RWPE1 (cell line): ENCODE measurements around the gene USF3.

Source experiments
- CTCF ChIA-PET: fragments of 350-600 bp; sonication (Branson Sonifier 250); formaldehyde crosslinking; extraction: SDS; loops from one replicate; lab custom pipeline; 2021; lab: Yijun Ruan, JAX
- POLR2A ChIA-PET: fragments of 400-600 bp; formaldehyde crosslinking; extraction: SDS; loops from one replicate; lab custom pipeline; 2020; ENCODE audit warnings: antibody characterized with exemption; ENCODE audit not compliant: low non-redundant PET; lab: Yijun Ruan, JAX
- DNase-seq: peaks from one replicate; pipeline ENCODE4 v3.0.0; 2012; ENCODE audit warnings: low spot score
- H3K27ac ChIP-seq: fragments of 450-650 bp; 2 replicates; pipeline ENCODE4 v1.5.1; 2017
- CTCF ChIP-seq: fragments of 450-650 bp; conservative IDR thresholded peaks from 2 replicates; pipeline ENCODE4 v1.5.1; 2017; ENCODE audit warnings: low read depth, mild to moderate bottlenecking

The USF3 gene

DNA sequence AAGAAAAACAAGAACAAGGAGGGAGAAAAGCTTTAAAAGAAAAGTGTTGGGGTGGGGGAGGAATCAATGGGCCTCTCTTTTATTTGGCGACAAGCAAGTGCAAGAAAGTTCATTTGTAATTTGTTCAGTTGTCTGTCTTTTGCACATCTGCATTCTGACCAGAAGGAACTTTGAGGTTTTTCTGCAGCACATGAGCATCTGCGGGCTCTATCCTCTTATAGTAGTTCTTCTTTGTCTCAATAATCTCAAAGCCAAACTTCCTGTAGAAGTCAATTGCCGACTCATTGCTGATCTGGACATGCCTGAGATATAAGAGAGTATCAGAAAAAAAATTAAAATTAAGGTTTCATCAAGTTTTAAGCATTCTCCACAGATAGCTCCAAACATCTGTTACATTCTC lies 25.2 kb upstream of the USF3 start:
- ChIA-PET CTCF (no interaction called here), POLR2A (interaction anchor here (0.6 kb wide), 1 partner anchor 24 kb away, joined by 3 read pairs; no protein-coding TSS in a partner anchor)
- no peak overlapping the region for H3K27ac ChIP-seq
- no peak for TF ChIP-seq CTCF
- DNase-seq = no peak

DNA sequence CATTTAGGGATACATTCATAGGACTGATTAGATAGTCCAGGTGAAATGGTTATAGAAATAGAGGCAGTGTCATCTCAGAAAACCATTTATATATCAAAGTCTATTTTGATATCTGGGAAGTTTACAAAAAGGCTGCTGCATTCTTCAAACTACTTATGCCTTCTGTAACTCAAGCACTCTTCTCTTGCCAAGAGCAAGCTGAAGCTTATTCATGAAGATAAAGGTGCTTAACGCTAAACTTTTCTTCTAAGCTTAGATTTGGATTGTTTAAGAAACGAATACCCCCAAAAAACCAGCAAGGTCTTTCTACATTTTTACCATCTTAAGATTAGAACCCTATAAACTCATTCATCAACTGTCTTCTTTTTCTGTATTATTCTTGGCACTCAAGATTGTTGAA lies 23.3 kb upstream of the USF3 start:
- ChIA-PET POLR2A (no interaction called here), CTCF (interaction anchor here (0.6 to 0.8 kb wide), 2 partner anchors 17 to 42 kb away, joined by 3 to 5 read pairs; no protein-coding TSS in a partner anchor)
- DNase-seq = no peak
- TF ChIP-seq CTCF = no peak
- no peak overlapping the region for H3K27ac ChIP-seq

DNA sequence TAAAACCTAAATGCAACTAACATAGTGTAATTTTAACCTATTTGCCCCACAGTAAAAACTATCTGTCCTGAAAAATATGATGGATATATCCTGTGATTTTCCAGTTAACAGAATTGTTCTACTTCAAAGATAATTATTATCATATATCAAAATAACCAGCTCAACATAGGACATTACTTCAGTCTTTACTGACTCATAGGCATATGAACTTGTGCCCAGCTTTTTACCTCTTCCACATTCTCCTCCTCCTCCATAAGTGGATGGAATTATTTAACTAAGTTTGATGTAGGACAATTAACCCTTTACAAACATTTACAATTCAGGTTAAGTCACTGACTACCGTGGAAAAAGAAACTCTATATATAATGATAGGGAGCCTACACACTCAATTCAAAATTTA lies 22.9 kb upstream of the USF3 start:
- CTCF ChIA-PET = interaction anchor here (0.6 kb wide), 1 partner anchor 41 kb away, joined by 5 read pairs; no protein-coding TSS in a partner anchor
- TF ChIP-seq CTCF = no peak
- POLR2A ChIA-PET = no interaction called here
- no peak overlapping the region for H3K27ac ChIP-seq
- DNase-seq = no peak

DNA sequence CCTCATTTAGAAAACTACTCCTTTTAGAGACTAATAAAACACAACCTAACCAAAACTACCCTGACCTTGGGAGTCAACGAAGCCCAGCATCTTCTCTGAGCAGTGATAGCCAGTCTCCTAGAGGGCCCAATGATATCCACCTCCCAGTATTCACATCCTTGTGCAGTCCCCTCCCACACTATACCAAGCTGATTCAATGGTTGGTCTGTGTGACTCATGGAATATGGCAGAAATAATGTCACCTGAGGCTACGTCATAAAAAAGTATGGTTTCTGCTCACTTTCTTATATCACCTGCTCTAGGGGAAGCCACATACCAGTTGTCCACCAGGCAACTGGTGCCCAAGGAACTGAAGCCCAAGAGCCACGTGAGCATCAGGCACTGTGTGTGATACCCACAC lies 21.4 kb upstream of the USF3 start:
- H3K27ac ChIP-seq = no peak overlapping the region
- no peak for TF ChIP-seq CTCF
- ChIA-PET POLR2A (no interaction called here), CTCF (no interaction called here)
- DNase-seq = no peak

GRCh38 chr3:113717308-113717707 lies 20.9 kb upstream of the USF3 start:
- POLR2A ChIA-PET = no interaction called here
- H3K27ac ChIP-seq = no peak overlapping the region
- CTCF ChIA-PET = no interaction called here
- no peak for TF ChIP-seq CTCF
- no peak for DNase-seq

DNA sequence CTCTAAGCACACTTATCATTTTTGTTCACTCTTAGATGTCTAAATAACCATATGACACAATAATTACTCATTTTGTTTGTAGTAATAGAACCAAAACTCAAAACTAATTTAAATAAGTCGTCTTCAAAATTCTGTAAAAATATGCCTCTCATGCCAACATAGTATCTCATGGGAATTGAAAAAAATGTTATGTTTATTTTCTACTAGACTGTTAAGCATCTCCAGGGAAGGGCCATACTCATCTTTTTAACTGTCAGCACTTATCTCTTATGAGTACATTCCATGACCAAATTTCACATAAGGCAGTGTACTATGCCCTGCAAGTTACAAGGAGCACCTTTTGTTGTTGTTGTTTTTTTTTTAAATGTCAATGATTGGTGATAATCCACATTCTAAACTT lies 18.3 kb upstream of the USF3 start:
- ChIA-PET CTCF (no interaction called here), POLR2A (no interaction called here)
- no peak for TF ChIP-seq CTCF
- H3K27ac ChIP-seq = no peak overlapping the region
- no peak for DNase-seq

DNA sequence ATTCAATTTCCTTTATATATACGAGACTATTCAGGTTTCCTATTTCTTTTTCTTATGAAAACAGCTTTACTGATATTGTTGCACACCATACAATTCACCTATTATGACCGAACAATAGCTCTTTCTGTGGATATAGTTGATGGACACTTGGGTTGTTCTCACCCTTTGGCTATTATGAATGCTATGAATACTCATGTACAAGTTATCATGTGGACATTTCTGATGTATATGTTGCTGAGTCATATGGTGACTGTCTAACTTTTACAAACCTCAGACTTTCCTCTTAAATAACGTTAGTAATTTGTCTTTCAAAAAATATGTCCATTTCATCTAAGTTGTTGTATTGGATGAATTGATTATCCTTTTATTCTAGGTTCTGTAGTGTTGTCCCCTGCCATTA lies 15.7 kb upstream of the USF3 start:
- ChIA-PET POLR2A (no interaction called here), CTCF (interaction anchor here (0.6 kb wide), 2 partner anchors 15 to 694 kb away, joined by 3 to 4 read pairs; no protein-coding TSS in a partner anchor)
- H3K27ac ChIP-seq = no peak overlapping the region
- peak; percentile 8 for DNase-seq
- TF ChIP-seq CTCF = no peak
